SK-N-SH (cell line): ENCODE measurements around the gene RMI1. TPM values are rescaled to one million over a fixed set of nuclear protein-coding genes. Genes with fewer than 3 reads are reported as not detected.
A peak's percentile ranks its signal among the peaks of the same experiment; 100 is the strongest.

Source experiments
- CTCF ChIA-PET: fragments of 300-600, 350-600 bp; formaldehyde crosslinking; extraction: SDS; loops from one replicate; lab custom pipeline; 2021; lab: Yijun Ruan, JAX
- POLR2A ChIA-PET: fragments of 350-600 bp; sonication (Branson Sonifier 250); formaldehyde crosslinking; extraction: SDS; loops from one replicate; lab custom pipeline; 2020; ENCODE audit warnings: antibody characterized with exemption, inconsistent platforms; lab: Yijun Ruan, JAX
- DNase-seq: peaks from one replicate; pipeline ENCODE4 v3.0.0; 2012
- H2AFZ ChIP-seq: fragments of 200-600 bp; sonication (generic); 2 replicates; pipeline ENCODE4 v1.8.1; 2016; ENCODE audit warnings: antibody characterized with exemption, mild to moderate bottlenecking, low read depth
- H3F3A ChIP-seq: fragments of 200-600 bp; sonication (generic); replicated peaks from 2 replicates; pipeline ENCODE3; 2016; ENCODE audit warnings: antibody characterized with exemption, mild to moderate bottlenecking; ENCODE audit not compliant: insufficient read depth
- H3K27ac ChIP-seq, 2 experiments: fragments of 200-500 bp in 1 of 2; fragments of 200-600 bp in 1 of 2; sonication (Bioruptor generic) in 1 of 2; sonication (generic), shearing (Covaris generic) in 1 of 2; 2 replicates each; pipeline versions ENCODE4 v1.5.1 to v1.6.1; 2014 to 2016; ENCODE audit warnings: low read depth in 2 of 2, inconsistent platforms in 1 of 2, low read length in 1 of 2, mild to moderate bottlenecking in 1 of 2, mixed read lengths in 1 of 2
- H3K27me3 ChIP-seq: fragments of 200-600 bp; sonication (generic), shearing (Covaris generic); 2 replicates; pipeline ENCODE4 v1.6.1; 2016; ENCODE audit warnings: mixed run types; ENCODE audit not compliant: insufficient read depth
- H3K36me3 ChIP-seq, 2 experiments: fragments of 200-500 bp in 1 of 2; fragments of 200-600 bp in 1 of 2; sonication (Bioruptor generic) in 1 of 2; sonication (generic) in 1 of 2; replicated peaks in 1 of 2; 2 replicates each; pipeline versions ENCODE3 to v1.5.1; 2014 to 2016; ENCODE audit warnings: low read length in 1 of 2, mild to moderate bottlenecking in 1 of 2; ENCODE audit not compliant: insufficient read depth in 2 of 2, control insufficient read depth in 1 of 2
- H3K4me1 ChIP-seq, 2 experiments: fragments of 200-500 bp in 1 of 2; fragments of 200-600 bp in 1 of 2; sonication (Bioruptor generic) in 1 of 2; sonication (generic), shearing (Covaris generic) in 1 of 2; 2 replicates each; pipeline versions ENCODE4 v1.5.1 to v1.6.1; 2014 to 2016; ENCODE audit warnings: low read depth in 1 of 2, low read length in 1 of 2, mixed run types in 1 of 2; ENCODE audit not compliant: insufficient read depth in 2 of 2, control insufficient read depth in 1 of 2
- H3K4me2 ChIP-seq: fragments of 200-600 bp; sonication (generic), shearing (Covaris generic); 2 replicates; pipeline ENCODE4 v1.6.1; 2017; ENCODE audit warnings: mixed run types
- H3K4me3 ChIP-seq, 2 experiments: fragments of 200-500 bp in 1 of 2; fragments of 200-600 bp in 1 of 2; sonication (Bioruptor generic) in 1 of 2; sonication (generic), shearing (Covaris generic) in 1 of 2; 2 replicates each; pipeline versions ENCODE4 v1.5.1 to v1.8.1; 2014 to 2016; ENCODE audit warnings: low read depth in 2 of 2, inconsistent platforms in 1 of 2, low read length in 1 of 2, mild to moderate bottlenecking in 1 of 2, mixed read lengths in 1 of 2, moderate library complexity in 1 of 2
- H3K79me2 ChIP-seq: fragments of 200-600 bp; sonication (generic); 2 replicates; pipeline ENCODE4 v1.8.1; 2017; ENCODE audit warnings: mild to moderate bottlenecking; ENCODE audit not compliant: insufficient read depth
- H3K9ac ChIP-seq: fragments of 200-600 bp; sonication (generic); 2 replicates; pipeline ENCODE4 v1.6.1; 2017; ENCODE audit warnings: mixed run types
- H3K9me2 ChIP-seq: fragments of 200-600 bp; sonication (generic); 2 replicates; pipeline ENCODE4 v1.6.1; 2017; ENCODE audit warnings: mixed run types
- H3K9me3 ChIP-seq: fragments of 200-600 bp; sonication (generic); 2 replicates; pipeline ENCODE4 v1.6.1; 2017; ENCODE audit warnings: mixed run types, mild to moderate bottlenecking, moderate library complexity
- H4K20me1 ChIP-seq: fragments of 200-600 bp; sonication (generic); 2 replicates; pipeline ENCODE4 v1.6.1; 2017; ENCODE audit warnings: mild to moderate bottlenecking, mixed run types; ENCODE audit not compliant: insufficient read depth
- ELF1 ChIP-seq: IDR thresholded peaks from 2 replicates; pipeline ENCODE4 v1.4.0; 2012
- EZH2phosphoT487 ChIP-seq: fragments of 200-600 bp; sonication (generic); IDR thresholded peaks from 2 replicates; pipeline ENCODE4 v1.6.1; 2017; ENCODE audit warnings: low read depth, mixed run types, mild to moderate bottlenecking, antibody characterized with exemption, moderate library complexity, borderline replicate concordance
- FOSL2 ChIP-seq: IDR thresholded peaks from 2 replicates; pipeline ENCODE4 v1.4.0; 2012; ENCODE audit warnings: low read depth, mild to moderate bottlenecking, moderate library complexity, borderline replicate concordance
- GATA2 ChIP-seq: sonication (generic); formaldehyde crosslinking; IDR thresholded peaks from 2 replicates; pipeline ENCODE4 v1.5.0; 2020; ENCODE audit warnings: mild to moderate bottlenecking, missing genetic modification reagents
- NFIC ChIP-seq: IDR thresholded peaks from 2 replicates; pipeline ENCODE4 v1.4.0; 2012; ENCODE audit warnings: borderline replicate concordance
- NRF1 ChIP-seq: IDR thresholded peaks from 2 replicates; pipeline ENCODE4 v1.6.1; 2012; ENCODE audit warnings: low read depth, mild to moderate bottlenecking, low read length
- RAD21 ChIP-seq: IDR thresholded peaks from 2 replicates; pipeline ENCODE4 v1.6.1; 2012; ENCODE audit warnings: mild to moderate bottlenecking, low read length
- RFX5 ChIP-seq: IDR thresholded peaks from 2 replicates; pipeline ENCODE4 v1.6.1; 2012; ENCODE audit warnings: mild to moderate bottlenecking, improper control_type of control experiment, low read length
- RXRA ChIP-seq: IDR thresholded peaks from 2 replicates; pipeline ENCODE4 v1.4.0; 2012; ENCODE audit warnings: low read depth, mild to moderate bottlenecking, borderline replicate concordance
- SIN3A ChIP-seq: IDR thresholded peaks from 2 replicates; pipeline ENCODE4 v1.6.1; 2012; ENCODE audit warnings: low read depth, mild to moderate bottlenecking, low read length, moderate library complexity, borderline replicate concordance
- SMC3 ChIP-seq: IDR thresholded peaks from 2 replicates; pipeline ENCODE4 v1.6.1; 2012; ENCODE audit warnings: low read depth, low read length, improper control_type of control experiment
- TCF12 ChIP-seq: IDR thresholded peaks from 2 replicates; pipeline ENCODE4 v1.4.0; 2012
- YY1 ChIP-seq: IDR thresholded peaks from 2 replicates; pipeline ENCODE4 v1.4.0; 2012; ENCODE audit warnings: low read depth, mild to moderate bottlenecking
- WGBS: methylation state at CpG from one replicate; pipeline ENCODE4 v1.1.6; 2017; ENCODE audit warnings: low lambda C conversion rate; 5-methylcytosine and 5-hydroxymethylcytosine counted together
- polyA plus RNA-seq, 3 experiments: library from polyadenylated mRNA; depleted of rRNA; stranded (reverse); fragments of >200 nt; gene quantifications; 2 replicates each; pipeline ENCODE4 v1.2.3, GENCODE V29; 2012
- TF ChIP-seq, protein P1 (sequence below): fragments of 150-350 bp; IDR thresholded peaks from 2 replicates; pipeline ENCODE4 v1.6.1; 2017; ENCODE audit warnings: antibody characterized with exemption, low read length, low read depth, borderline replicate concordance
- TF ChIP-seq, protein P2 (sequence below): IDR thresholded peaks from 2 replicates; pipeline ENCODE4 v1.4.0; 2012; ENCODE audit warnings: low read depth, borderline replicate concordance
- TF ChIP-seq, protein P3 (sequence below): IDR thresholded peaks from 2 replicates; pipeline ENCODE4; 2012
- TF ChIP-seq, protein P4 (sequence below): fragments of 200-600 bp; sonication (generic); IDR thresholded peaks from 2 replicates; pipeline ENCODE4 v1.6.1; 2017; ENCODE audit warnings: antibody characterized with exemption, mild to moderate bottlenecking, moderate library complexity

The RMI1 gene
- polyA plus RNA-seq, 1 of the 3 experiments (the other 2 are of a cell fraction) = 1.0 TPM

GRCh38 chr9:83975300-83975699, 5.3 kb upstream of the RMI1 start (continued):
- TF ChIP-seq EZH2phosphoT487 = no peak
- no peak for TF ChIP-seq RXRA
- no peak for TF ChIP-seq ELF1
- no peak for TF ChIP-seq YY1
- TF ChIP-seq, protein P1, sequence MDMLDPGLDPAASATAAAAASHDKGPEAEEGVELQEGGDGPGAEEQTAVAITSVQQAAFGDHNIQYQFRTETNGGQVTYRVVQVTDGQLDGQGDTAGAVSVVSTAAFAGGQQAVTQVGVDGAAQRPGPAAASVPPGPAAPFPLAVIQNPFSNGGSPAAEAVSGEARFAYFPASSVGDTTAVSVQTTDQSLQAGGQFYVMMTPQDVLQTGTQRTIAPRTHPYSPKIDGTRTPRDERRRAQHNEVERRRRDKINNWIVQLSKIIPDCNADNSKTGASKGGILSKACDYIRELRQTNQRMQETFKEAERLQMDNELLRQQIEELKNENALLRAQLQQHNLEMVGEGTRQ = no peak
- TF ChIP-seq, protein P2, sequence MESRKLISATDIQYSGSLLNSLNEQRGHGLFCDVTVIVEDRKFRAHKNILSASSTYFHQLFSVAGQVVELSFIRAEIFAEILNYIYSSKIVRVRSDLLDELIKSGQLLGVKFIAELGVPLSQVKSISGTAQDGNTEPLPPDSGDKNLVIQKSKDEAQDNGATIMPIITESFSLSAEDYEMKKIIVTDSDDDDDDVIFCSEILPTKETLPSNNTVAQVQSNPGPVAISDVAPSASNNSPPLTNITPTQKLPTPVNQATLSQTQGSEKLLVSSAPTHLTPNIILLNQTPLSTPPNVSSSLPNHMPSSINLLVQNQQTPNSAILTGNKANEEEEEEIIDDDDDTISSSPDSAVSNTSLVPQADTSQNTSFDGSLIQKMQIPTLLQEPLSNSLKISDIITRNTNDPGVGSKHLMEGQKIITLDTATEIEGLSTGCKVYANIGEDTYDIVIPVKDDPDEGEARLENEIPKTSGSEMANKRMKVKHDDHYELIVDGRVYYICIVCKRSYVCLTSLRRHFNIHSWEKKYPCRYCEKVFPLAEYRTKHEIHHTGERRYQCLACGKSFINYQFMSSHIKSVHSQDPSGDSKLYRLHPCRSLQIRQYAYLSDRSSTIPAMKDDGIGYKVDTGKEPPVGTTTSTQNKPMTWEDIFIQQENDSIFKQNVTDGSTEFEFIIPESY = no peak
- TF ChIP-seq RAD21 = no peak

GRCh38 chr9:83976372-83976771, 4.2 kb upstream of the RMI1 start:
- TF ChIP-seq, protein P2 = no peak
- TF ChIP-seq NRF1 = no peak
- no peak for TF ChIP-seq RXRA
- TF ChIP-seq GATA2 (CRISPR knock-in tag) = no peak
- TF ChIP-seq, protein P3, sequence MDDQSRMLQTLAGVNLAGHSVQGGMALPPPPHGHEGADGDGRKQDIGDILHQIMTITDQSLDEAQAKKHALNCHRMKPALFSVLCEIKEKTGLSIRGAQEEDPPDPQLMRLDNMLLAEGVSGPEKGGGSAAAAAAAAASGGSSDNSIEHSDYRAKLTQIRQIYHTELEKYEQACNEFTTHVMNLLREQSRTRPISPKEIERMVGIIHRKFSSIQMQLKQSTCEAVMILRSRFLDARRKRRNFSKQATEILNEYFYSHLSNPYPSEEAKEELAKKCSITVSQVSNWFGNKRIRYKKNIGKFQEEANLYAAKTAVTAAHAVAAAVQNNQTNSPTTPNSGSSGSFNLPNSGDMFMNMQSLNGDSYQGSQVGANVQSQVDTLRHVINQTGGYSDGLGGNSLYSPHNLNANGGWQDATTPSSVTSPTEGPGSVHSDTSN = no peak
- TF ChIP-seq, protein P4, sequence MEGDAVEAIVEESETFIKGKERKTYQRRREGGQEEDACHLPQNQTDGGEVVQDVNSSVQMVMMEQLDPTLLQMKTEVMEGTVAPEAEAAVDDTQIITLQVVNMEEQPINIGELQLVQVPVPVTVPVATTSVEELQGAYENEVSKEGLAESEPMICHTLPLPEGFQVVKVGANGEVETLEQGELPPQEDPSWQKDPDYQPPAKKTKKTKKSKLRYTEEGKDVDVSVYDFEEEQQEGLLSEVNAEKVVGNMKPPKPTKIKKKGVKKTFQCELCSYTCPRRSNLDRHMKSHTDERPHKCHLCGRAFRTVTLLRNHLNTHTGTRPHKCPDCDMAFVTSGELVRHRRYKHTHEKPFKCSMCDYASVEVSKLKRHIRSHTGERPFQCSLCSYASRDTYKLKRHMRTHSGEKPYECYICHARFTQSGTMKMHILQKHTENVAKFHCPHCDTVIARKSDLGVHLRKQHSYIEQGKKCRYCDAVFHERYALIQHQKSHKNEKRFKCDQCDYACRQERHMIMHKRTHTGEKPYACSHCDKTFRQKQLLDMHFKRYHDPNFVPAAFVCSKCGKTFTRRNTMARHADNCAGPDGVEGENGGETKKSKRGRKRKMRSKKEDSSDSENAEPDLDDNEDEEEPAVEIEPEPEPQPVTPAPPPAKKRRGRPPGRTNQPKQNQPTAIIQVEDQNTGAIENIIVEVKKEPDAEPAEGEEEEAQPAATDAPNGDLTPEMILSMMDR = no peak
- TF ChIP-seq TCF12 = no peak
- no peak for TF ChIP-seq SMC3
- TF ChIP-seq EZH2phosphoT487 = no peak
- no peak for TF ChIP-seq SIN3A
- TF ChIP-seq NFIC = no peak
- no peak for TF ChIP-seq YY1
- TF ChIP-seq FOSL2 = no peak
- TF ChIP-seq RFX5 = no peak
- TF ChIP-seq, protein P1 = no peak
- Histone ChIP-seq H3K9ac (no peak overlapping the region), H3K4me1 (peaks cover 9 to 24% of the 10 kb centered on the region in 2 experiments), H3K9me3 (no peaks in the 10 kb centered on the region), H3K27me3 (no peaks in the 10 kb centered on the region), H3K79me2 (peaks cover 95% of the 10 kb centered on the region), H2AFZ (no peak overlapping the region), H3K9me2 (no peaks in the 10 kb centered on the region), H3K36me3 (peaks cover 74 to 76% of the 10 kb centered on the region in 2 experiments), H3F3A (peaks cover 29% of the 10 kb centered on the region), H3K4me2 (peak overlapping the region; percentile 90; the same call in 1 of the 2 replicates), H3K4me3 (no peak overlapping the region; a peak in 1 of 4 replicates), H4K20me1 (peaks cover 81% of the 10 kb centered on the region), H3K27ac (0 out of 4 replicates have a peak overlapping the region, but pooled peaks of 1 of the 2 experiments have one; percentile 15)
- 86% methylated on average over 2 of the region's 2 CpGs for WGBS
- CTCF ChIA-PET = interaction anchor here (3.0 kb wide), 1 partner anchor 285 kb away, joined by 13 read pairs; no protein-coding TSS in a partner anchor
- POLR2A ChIA-PET = no interaction called here
- no peak for DNase-seq
